ENCODE results near the gene POC1A. TPM values are rescaled to one million over a fixed set of nuclear protein-coding genes. Genes with fewer than 3 reads are reported as not detected.

The POC1A gene
- total and polyA plus RNA-seq, 10 of the 15 experiments (the other 5 are each of a cell fraction or from before 2014, with no cell fraction given), result 8.5 to 49.8 (median 23.5) TPM

DNA sequence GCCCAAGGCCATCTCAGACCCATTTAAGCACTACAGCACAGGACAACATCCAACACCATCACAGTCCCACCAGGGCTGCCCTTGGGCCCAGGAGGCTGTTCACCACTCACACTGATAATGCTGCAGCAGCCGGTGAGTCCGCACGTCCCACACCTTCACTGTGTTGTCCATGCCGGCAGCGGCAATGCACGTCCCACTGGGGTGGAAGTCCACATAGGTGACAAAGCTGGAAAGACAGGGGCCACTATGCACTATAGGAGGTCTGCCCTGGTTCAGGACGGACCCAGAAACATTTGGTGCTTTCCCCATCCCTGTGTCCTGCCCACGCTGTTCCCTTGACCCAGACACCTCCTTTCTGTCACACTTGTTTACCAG, 8.5 kb downstream of the POC1A start:
- RAD21 ChIA-PET (ENCODE audit: unreplicated experiment), result interaction anchor here (2.8 to 6.3 kb wide), 2 partner anchors 141 to 145 kb away, joined by 18 to 51 read pairs; no protein-coding TSS in a partner anchor

More for the DNA sequence above, 8.5 kb downstream of the POC1A start:
- Histone ChIP-seq H4K20me1 (ENCODE audit: control insufficient read depth, insufficient read depth) (no peaks in the 10 kb centered on the region), H2AFZ (ENCODE audit: control insufficient read depth, low read depth, low read length) (no peak overlapping the region), H3K79me2 (ENCODE audit: control insufficient read depth, insufficient read depth, low read length) (no peaks in the 10 kb centered on the region), H3K27ac (ENCODE audit: control insufficient read depth, insufficient read depth) (no peak overlapping the region), H3K4me1 (ENCODE audit: control insufficient read depth, insufficient read depth, low read length) (peaks cover 5% of the 10 kb centered on the region; the same call in 1 of the 2 replicates), H3K9me3 (replicated peaks; ENCODE audit: control insufficient read depth, insufficient read depth, low read length) (no peaks in the 10 kb centered on the region), H3K27me3 (replicated peaks in 1 of 2; ENCODE audit: control insufficient read depth in 2 of 2, insufficient read depth in 2 of 2, low read length in 1 of 2) (no peaks in the 10 kb centered on the region), H3K4me2 (ENCODE audit: control insufficient read depth, insufficient read depth) (no peak overlapping the region), H3K4me3 (no peak overlapping the region), H3K9ac (ENCODE audit: control insufficient read depth, insufficient read depth, low read length) (no peak overlapping the region), H3K36me3 (ENCODE audit: control insufficient read depth in 2 of 2, insufficient read depth in 2 of 2, low read length in 1 of 2) (peaks cover 8 to 15% of the 10 kb centered on the region in 2 experiments)
- no TSS peak for BruUV-seq (replicated peaks)
- intact Hi-C loops (cut with micrococcal nuclease; ENCODE audit: unreplicated experiment), result no loop called here
- POLR2A ChIA-PET, result no interaction called here
- no peak for FAIRE-seq
- DNase-seq (ENCODE audit: low read depth, low spot score), result no peak
- in situ Hi-C loops (cut with MboI), result no loop called here
- ATAC-seq, result no peak
- TF ChIP-seq, protein P1, sequence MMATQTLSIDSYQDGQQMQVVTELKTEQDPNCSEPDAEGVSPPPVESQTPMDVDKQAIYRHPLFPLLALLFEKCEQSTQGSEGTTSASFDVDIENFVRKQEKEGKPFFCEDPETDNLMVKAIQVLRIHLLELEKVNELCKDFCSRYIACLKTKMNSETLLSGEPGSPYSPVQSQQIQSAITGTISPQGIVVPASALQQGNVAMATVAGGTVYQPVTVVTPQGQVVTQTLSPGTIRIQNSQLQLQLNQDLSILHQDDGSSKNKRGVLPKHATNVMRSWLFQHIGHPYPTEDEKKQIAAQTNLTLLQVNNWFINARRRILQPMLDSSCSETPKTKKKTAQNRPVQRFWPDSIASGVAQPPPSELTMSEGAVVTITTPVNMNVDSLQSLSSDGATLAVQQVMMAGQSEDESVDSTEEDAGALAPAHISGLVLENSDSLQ (IDR thresholded peaks at IDR 0.05), result no peak
- TF ChIP-seq ZNF274 (IDR thresholded peaks at IDR 0.05; ENCODE audit: insufficient read depth, insufficient read length), result no peak
- SMC1A ChIA-PET (ENCODE audit: uncharacterized antibody, unreplicated experiment), result interaction anchor here (1.1 to 2.0 kb wide), 2 partner anchors 142 to 145 kb away, joined by 3 to 5 read pairs; no protein-coding TSS in a partner anchor
- CTCF ChIA-PET, result interaction anchor here (1.1 to 10.1 kb wide), 8 partner anchors 12 to 203 kb away, joined by 3 to 169 read pairs (median 4); partner anchors contain the start of gene PARP3
- 87% methylated on average over 8 of the region's 8 CpGs for WGBS (ENCODE audit: insufficient coverage, insufficient replicate concordance, low lambda C conversion rate, missing lambda C conversion rate)

Measured in GM12878 (cell line).